Thyroid gland (tissue), 4 donors: ENCODE results near the gene ATG9A.

Source experiments
- POLR2A ChIP-seq, 2 donors: fragments of 450-650 bp; IDR thresholded peaks; one replicate each; pipeline ENCODE4 v1.6.1; 2017; ENCODE audit warnings: antibody characterized with exemption in 2 of 2, mild to moderate bottlenecking in 2 of 2, moderate library complexity in 1 of 2
- TF ChIP-seq, protein P1 (sequence below), 6 experiments: fragments of 200-600 bp in 3 of 6; fragments of 450-650 bp in 3 of 6; sonication (generic) in 3 of 6; IDR thresholded peaks; one replicate each; pipeline ENCODE4 v1.5.1; 2016 to 2019; ENCODE audit warnings: antibody characterized with exemption in 6 of 6, mild to moderate bottlenecking in 2 of 6, inconsistent platforms in 1 of 6, moderate library complexity in 1 of 6

DNA sequence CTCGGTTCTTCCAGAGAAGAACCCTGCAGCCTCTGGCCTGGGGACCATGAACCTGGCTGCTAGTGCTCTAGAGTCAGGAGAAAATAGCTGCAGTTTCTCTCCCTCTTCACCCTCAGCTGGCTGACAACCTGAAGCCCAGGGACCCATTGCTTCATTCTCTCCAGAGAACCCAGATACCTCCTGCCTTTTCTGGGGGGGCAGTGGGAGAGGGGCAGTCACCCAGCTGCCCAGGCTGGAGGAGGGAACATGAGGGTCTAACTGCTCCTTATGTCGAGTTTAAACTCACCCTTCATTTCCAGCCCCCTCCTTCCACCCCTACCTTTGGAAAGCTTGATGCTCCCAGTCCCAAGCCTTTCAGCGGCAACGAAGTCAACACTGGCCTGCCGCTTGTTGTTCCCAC is 30.5 kb downstream of the ATG9A start:
- no peak for TF ChIP-seq POLR2A (IDR thresholded peaks at IDR 0.05)
- TF ChIP-seq, protein P1, sequence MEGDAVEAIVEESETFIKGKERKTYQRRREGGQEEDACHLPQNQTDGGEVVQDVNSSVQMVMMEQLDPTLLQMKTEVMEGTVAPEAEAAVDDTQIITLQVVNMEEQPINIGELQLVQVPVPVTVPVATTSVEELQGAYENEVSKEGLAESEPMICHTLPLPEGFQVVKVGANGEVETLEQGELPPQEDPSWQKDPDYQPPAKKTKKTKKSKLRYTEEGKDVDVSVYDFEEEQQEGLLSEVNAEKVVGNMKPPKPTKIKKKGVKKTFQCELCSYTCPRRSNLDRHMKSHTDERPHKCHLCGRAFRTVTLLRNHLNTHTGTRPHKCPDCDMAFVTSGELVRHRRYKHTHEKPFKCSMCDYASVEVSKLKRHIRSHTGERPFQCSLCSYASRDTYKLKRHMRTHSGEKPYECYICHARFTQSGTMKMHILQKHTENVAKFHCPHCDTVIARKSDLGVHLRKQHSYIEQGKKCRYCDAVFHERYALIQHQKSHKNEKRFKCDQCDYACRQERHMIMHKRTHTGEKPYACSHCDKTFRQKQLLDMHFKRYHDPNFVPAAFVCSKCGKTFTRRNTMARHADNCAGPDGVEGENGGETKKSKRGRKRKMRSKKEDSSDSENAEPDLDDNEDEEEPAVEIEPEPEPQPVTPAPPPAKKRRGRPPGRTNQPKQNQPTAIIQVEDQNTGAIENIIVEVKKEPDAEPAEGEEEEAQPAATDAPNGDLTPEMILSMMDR (IDR thresholded peaks at IDR 0.05) = no peak
